GM18907 (cell line): ENCODE measurements around the gene PERM1.

Source experiments
- ATAC-seq: cut with Tn5 transposase; IDR thresholded peaks from one replicate; pipeline ENCODE4 v1.9.1; 2021; ENCODE audit warnings: mild to moderate bottlenecking, moderate library complexity; ENCODE audit not compliant: unreplicated experiment

The PERM1 gene

DNA sequence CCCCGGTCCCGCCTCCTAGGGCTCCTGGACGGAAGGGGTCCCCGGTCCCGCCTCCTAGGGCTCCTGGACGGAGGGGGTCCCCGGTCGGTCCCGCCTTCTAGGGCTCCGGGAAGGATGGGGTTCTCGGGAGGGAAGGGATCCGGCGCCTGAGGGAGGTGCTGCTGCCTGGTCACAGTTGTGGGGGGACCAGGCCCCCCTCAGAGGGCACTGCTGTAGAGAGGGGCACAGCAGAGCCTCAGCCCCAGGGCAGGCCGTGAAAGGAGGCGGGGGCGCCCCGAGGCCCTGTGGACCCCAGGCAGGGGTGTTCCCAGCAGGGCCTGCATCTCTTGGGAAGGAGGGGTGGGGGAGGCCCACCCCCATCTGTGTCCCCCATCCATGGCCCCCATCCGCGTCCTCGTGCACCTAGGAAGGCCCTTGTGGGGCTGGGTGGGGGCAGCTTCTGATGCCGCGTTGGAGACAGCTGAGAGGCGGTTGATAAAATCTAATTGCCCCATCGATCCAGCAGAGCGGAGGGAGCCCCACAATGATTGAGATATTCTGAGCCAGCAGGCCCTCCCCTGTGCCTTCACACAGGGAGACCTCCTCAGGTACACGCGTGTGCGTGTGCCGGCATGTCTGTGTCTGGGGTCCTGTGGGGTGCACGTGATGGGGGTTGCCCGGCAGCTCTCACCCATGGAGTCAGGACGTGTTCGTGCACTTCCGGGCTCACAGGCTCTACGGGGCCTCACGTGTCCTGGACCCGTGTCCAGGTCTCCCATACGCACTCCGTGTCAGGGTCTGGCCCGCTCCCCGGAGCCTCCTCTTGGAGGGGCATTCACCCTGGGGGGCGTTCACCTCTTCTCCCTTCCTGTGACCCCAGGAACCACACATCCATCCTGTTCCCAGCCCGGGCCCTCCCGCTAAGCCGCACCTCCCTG is 45.3 kb downstream of the PERM1 start:
- no peak for ATAC-seq

DNA sequence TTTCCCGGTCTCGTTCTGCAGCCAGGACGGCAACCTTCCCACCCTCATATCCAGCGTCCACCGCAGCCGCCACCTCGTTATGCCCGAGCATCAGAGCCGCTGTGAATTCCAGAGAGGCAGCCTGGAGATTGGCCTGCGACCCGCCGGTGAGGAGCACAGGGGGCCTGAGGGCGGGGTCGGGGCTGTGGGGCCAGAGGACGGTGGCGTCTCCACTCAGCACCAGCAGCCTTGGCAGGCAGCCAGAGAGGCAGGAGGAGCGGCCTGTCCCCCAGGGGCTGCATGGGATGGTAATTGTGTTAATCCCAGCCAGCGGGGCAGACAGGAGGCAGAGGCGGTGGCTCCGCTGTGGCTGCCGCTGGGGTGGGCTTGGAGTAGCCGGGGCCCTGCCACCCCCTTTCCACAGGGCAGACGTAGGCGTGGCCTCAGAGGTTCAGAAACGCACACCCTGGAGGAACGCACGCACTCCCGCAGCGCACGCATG is 46.1 kb downstream of the PERM1 start:
- no peak for ATAC-seq

DNA sequence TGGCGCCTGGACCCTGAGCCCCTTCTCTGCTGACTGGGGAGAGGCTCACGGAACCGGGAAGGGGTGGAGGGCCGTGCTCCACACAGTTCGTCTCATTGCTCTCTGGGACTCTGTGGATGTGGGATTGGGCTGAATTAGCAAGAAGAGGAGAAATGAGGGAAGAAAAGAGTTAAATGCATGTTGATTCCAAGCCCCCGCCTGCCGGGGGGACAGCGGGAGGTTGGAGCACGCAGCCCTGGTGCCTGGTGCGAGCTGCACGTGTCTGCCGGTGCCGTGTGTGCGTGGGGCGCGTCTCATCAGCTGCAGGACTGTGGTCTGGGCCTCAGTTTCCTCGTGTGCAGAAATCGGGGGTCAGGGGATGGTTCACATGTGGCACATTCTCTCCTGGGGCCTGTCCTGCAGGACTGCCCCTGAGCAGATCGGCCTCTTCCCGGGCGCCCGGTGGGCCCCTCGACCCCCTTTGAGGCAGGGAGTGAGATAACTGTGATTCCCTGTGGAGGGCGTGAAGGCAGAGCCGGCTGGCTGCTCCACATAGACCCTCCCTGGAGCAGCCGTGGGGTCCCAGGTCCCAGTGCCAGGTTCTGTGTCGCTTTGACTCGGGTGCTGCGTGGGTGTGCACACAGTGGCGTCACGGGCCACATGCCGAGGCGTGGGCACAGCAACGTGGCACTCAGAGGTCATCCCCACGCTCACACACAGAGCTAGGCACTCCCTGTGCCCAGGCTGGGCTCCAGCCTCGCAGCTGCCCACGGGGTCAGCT is 46.7 kb downstream of the PERM1 start:
- ATAC-seq, result no peak

DNA sequence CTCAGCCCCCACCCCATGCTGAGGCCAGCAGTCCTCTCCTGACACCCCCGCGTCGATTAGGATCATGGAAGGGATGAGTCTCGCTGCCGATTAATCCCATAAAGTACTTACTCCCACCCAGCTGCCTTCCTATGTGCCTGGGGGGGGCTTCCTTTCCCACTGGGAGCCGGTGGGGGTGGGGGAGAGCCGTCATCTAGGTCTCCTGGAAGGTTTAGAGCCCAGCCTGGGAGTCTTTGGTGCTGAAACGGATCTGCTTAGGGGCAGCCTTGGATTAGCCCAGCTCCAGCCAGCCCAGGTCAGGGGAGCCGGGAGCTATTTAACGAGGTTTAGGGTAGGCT is 48.3 kb downstream of the PERM1 start:
- ATAC-seq, result no peak

DNA sequence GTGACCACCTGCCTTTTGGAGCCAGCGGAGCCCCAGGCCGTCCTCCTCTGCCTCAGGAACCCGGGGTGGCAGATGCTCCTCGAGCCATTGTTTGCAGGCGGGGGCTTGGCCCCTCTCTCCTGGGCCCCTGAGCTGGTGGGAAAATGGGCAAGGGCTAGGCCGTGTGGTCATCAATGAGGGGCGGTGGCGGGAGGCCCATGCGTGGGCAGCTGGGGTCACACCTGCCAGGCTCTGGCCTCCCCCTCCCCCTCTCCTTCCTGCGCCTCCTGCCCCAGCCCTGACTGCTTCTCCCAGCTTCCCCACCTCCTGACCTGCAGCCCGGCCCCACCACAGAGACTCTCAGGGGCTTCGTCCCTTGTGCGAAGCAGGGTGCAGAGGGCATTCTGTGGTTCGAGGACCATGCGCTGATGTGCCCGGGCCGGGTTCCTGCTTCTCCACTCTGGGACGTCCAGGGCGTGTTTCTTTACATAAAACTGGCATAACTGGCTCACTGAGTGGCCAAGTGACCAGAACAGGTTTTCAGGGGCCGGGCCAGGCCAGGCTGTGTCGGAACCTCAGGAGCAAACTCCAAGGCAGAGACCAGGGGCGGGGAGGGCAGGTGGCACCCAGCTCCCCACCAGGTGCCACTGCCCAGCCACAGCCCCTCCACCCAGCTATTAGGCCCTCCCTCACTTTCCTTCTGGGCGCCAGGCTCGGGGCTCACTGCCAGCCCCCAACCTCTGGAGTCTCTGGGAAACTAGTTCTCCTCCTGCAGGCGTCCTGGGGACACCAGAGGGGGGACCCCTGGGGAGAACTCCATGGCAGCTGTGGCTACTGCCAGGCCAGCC is 48.9 kb downstream of the PERM1 start:
- ATAC-seq, result no peak

DNA sequence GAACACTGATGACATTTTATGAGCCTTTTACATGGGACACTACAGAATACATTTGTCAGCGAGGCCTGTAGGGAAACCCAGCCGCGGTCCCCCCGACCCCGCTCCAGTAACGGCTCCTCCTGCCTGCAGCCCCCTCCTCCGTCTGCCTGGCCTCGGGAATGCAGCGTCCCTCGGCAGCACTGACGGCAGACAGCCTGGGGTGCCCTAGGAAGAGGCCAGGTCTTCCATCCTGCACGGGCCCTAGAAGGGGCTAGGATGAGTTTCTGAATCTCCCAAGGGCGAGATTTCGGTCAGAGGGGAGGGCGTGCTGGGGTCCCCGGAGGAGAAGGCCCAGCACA is 49.8 kb downstream of the PERM1 start:
- no peak for ATAC-seq

DNA sequence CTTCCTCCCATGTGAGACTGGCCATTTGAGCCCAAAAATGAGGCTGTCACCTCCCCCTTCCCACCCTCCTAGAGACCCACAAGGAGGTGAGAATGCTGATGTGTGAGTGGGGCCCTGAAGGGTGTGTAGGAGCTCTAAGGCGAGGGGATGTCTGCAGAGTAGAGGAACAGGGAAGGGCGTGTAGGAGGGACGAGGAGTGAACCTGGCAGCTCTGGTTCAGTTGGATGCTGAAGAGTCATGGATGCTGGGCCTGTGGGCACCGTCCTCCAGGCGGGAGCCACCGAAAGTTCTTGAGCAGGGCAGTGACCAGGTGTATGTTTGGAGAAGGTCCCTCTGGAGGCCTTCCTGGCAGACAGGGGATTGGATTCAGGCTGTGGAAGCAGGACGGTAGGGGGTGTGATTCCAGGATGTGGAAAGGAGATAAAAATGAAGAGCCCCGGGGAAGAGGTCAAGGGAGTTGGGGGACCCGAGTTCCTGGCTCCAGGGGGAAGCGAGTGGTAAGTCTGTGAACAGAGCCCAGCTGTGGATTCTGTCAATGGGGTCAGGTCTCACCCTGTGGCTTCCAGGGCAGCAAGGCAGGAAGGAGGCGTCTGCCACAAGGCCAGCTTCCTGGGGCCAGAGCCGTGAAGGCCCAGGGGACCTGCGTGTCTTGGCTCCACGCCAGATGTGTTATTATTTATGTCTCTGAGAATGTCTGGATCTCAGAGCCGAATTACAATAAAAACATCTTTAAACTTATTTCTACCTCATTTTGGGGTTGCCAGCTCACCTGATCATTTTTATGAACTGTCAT is 50.3 kb downstream of the PERM1 start:
- ATAC-seq, result no peak

DNA sequence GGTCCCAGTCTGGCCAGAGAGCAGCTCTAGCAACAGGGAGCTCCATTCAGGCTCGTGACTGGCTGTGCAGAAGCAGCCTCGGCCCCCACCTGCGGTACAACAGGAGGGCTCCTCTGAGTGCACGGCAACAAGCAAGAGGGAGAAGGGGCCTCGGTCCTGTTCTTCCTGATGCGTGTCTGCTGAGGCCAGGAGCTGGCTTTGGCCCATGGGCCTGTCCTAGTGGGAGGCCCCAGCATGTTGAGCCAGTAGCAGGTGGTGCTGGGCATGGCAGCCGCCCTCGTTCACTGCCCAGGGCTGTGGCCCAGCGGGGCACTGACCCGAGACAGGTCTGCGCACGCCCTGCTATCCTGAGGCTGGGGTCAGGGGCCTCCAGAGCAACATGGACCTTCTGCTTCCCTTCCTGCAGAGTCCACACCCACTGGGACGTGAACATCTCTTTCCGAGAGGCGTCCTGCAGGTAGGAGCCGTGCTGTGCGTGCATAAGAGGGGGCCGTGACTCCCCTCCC is 51.2 kb downstream of the PERM1 start:
- ATAC-seq, result no peak

DNA sequence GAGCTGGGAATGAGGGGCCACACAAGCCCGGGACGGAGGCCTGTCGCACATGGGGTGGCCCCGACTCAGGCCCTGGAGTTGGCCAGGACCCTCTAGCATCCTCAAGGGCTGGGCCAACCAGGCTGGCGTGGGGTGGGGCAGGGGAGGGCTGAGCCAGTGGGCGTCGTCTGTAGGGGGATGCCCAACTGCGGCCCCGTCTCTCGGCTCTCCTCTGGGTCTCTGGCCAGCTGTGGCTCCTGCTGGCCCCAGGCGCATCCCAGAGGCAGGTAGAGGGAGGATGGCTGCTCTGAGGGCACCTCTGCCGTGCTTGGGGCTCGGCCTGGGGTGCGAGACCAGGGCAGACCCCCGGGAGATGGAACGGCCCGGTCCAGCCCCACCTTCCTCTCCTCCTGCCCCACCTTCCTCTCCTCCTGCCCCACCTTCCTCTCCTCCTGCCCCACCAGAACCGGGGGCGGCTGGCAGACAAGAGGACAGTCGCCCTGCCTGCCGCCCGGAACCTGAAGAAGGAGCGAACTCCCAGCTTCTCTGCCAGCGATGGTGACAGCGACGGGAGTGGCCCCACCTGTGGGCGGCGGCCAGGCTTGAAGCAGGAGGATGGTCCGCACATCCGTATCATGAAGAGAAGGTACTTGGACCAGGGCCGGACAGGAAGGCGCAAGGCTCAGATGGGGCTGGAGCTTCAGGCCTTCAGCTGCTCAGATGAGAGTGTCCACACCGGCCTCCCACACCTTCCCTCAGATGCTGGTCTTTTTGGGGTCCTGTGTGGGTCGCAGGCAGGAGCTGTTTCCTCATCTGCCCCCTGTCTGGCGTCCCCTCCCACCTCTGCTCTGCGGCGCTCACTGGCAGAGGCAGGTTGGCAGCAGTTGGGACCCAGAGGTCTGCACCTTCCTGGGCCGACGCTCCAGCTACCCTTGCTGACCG is 51.9 kb downstream of the PERM1 start:
- no peak for ATAC-seq

DNA sequence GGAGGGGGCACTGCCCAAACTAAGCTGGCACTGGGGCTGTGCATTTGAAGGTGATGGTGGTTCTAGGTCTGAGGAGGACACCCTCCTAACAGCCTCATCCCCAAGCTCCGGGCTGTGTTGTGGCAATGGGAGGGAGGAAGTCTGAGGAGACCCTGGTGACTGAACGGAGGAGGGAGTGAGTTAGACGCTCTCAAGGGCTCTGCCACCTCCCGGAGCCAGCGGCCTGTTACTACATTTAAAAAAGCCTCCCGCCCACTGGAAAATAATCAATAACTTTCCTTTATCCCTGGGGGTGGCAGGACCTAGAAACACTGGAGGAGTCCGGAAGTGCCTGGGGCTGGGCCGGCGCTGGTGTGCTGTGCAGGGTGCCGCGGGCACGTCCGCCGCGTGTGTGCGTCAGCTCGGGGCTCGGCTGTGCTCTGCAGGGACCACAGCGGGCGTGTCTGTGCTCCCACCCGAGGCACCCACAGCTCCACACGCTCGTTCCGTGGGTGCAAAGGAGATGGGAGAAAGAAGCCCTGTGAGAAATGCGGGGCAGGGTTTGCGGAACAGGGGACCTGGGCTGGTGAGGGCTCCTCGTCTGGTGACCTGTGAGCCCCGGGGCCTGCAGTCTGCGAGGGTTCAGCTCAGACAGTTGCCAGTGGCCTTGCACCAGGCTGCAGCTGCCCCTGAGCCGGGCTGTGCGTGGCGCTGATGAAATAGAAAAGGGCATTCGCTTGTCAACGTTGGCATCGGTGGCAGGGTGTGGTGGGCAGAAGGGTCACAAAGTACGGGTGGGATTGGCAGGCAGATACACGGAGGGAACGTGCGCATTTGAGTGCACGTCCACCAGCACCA is 52.9 kb downstream of the PERM1 start:
- ATAC-seq, result no peak

DNA sequence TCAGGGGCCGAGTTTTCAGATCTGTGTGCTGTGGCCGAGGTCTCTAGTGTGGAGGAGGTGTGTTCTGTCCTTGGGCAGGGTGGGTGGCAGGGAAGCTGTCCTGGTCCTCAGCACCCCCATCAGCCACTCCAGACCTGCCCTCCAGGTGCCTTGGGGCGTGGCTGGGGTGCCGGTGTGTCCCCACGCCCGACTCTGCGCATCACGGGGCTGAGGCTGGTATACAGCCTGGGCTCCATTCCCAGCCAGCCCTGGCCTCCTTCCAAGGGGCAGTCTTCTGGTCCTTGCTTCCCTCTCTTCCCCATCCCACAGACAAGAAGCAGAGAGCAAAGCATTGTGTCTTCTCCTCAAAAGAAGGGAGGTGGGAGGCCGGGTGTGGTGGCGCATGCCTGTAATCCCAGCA is 54.1 kb downstream of the PERM1 start:
- no peak for ATAC-seq

DNA sequence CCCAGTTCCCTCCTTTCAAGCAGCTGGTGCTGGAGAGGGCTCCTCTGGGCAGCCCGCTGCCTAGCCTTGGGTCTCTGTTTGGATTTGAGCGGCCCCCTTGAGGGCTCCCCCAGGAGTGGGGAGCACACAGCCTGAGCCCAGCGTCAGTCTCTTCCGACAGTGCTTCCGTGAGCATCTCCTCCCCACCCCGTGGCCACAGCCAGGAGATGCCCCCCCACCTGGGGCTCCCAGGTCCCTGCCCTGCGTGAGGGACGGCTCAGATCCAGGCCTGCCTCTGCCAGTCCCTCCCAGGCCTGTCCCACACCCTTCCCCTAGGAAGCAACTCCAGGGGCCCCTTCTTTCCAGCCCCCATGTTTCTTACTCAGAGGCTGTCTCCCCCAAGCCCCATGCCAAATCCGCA is 54.7 kb downstream of the PERM1 start:
- no peak for ATAC-seq

DNA sequence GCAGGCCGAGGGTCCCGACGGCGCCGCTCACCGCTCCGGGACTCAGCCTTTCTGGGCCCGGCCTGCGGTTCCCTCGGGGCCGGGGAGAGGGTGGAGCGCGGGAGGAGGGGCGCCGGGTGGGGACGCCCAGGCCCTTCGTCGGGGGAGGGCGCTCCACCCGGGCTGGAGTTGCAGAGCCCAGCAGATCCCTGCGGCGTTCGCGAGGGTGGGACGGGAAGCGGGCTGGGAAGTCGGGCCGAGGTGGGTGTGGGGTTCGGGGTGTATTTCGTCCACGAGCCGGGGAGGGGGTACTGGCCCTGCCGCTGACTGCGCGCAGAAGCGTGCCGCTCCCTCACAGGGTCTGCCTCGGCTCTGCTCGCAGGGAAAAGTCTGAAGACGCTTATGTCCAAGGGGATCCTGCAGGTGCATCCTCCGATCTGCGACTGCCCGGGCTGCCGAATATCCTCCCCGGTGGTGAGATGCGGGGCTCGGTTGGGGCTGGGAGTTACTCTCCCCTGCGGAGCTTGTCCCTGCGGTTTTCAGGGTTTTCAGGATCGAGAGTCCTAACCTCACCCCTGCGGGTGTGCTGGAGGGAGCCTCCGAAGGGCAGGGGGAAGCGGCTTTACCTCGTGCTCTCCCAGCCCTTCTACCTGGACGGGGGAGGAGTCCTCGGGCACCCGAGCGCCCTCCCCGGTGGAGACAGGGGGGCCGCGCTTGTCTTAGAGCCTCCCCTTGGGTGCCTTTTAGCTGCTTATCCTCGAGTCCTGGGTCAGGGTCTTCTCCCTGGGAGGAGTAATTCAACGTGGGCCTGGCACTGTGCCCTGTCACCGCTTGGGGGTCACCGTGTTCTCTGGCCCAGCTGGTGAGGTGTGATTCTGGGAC is 56.1 kb downstream of the PERM1 start:
- ATAC-seq, result no peak
